Right ventricle myocardium inferior (tissue), 1 donor: ENCODE measurements around the gene ZFP36L1. TPM values are rescaled to one million over a fixed set of nuclear protein-coding genes. Genes with fewer than 3 reads are reported as not detected.

ENCODE experiments used
- ATAC-seq: fragments of 200-7000 bp; cut with Tn5 transposase; one replicate; pipeline ENCODE4 v1.9.1; 2020; ENCODE audit warnings: mild to moderate bottlenecking, moderate library complexity
- DNase-seq: peaks from one replicate; pipeline ENCODE4 v3.0.0; 2021; ENCODE audit errors: missing footprints
- intact Hi-C: fragments of 100-400 bp; cut with DNase I; formaldehyde crosslinking; loops from one replicate; pipeline ENCODE4 v1.11.0; 2022
- total RNA-seq: library from RNA; stranded (reverse); fragmentation: NEBNext Ultra II Directional; extraction: Animal tissue kit (Norgen Biotek cat#: 25700); gene quantifications from one replicate; pipeline ENCODE4 v1.2.1, GENCODE V29; 2021
- donor health status: DM: no; HTN: yes; CAD: no; lungs with severe emphysema.

ZFP36L1 gene
- total RNA-seq, 1 donor from 2014 or later = 46.6 TPM

- intact Hi-C loops = loop anchor here (2.0 to 10.0 kb wide), 5 partner anchors 61 to 398 kb away; no protein-coding TSS in a partner anchor
- ATAC-seq = no peak
Observed at GRCh38 chr14:68789821-68790643, 2.8 kb downstream of the ZFP36L1 start.

GRCh38 chr14:68788996-68789820, 3.7 kb downstream of the ZFP36L1 start:
- peak; percentile 24 for ATAC-seq

More at GRCh38 chr14:68789821-68790643, 2.8 kb downstream of the ZFP36L1 start:
- DNase-seq = no peak

GRCh38 chr14:68788275-68788995, 4.4 kb downstream of the ZFP36L1 start:
- DNase-seq = no peak
- intact Hi-C loops = loop anchor here (2.0 kb wide), 1 partner anchor 60 kb away; no protein-coding TSS in a partner anchor
- ATAC-seq = no peak

More at GRCh38 chr14:68788996-68789820, 3.7 kb downstream of the ZFP36L1 start:
- intact Hi-C loops = loop anchor here (2.0 kb wide), 1 partner anchor 60 kb away; no protein-coding TSS in a partner anchor
- peak; percentile 92 for DNase-seq

- intact Hi-C loops = no loop called here
- no peak for ATAC-seq
- no peak for DNase-seq
Observed at GRCh38 chr14:68787092-68787992, 5.5 kb downstream of the ZFP36L1 start.

GRCh38 chr14:68786491-68787091, 6.3 kb downstream of the ZFP36L1 start:
- no peak for DNase-seq
- intact Hi-C loops = no loop called here
- no peak for ATAC-seq

- intact Hi-C loops = no loop called here
- ATAC-seq (peak; percentile 41), DNase-seq (peak; percentile 70)
Observed at GRCh38 chr14:68785534-68786490, 7.1 kb downstream of the ZFP36L1 start.

GRCh38 chr14:68784978-68785533, 7.8 kb downstream of the ZFP36L1 start:
- no peak for ATAC-seq
- intact Hi-C loops = no loop called here
- no peak for DNase-seq

- ATAC-seq = no peak
- no peak for DNase-seq
- intact Hi-C loops = no loop called here
Observed at GRCh38 chr14:68784226-68784910, 8.5 kb downstream of the ZFP36L1 start.

- no peak for ATAC-seq
- no peak for DNase-seq
- intact Hi-C loops = no loop called here
Observed at GRCh38 chr14:68783408-68784225, 9.2 kb downstream of the ZFP36L1 start.

- ATAC-seq = no peak
- intact Hi-C loops = no loop called here
- DNase-seq = no peak
Observed at GRCh38 chr14:68782091-68782981, 10.5 kb downstream of the ZFP36L1 start.

- intact Hi-C loops = no loop called here
- ATAC-seq (no peak), DNase-seq (peak; percentile 53)
Observed at GRCh38 chr14:68781161-68782021, 11.5 kb downstream of the ZFP36L1 start.

GRCh38 chr14:68780358-68781160, 12.3 kb downstream of the ZFP36L1 start:
- peak; percentile 88 for DNase-seq
- peak; percentile 86 for ATAC-seq
- intact Hi-C loops = no loop called here
